ENCODE results near the gene INPP5J. TPM values are rescaled to one million over a fixed set of nuclear protein-coding genes. Genes with fewer than 3 reads are reported as not detected.
A peak's percentile ranks its signal among the peaks of the same experiment; 100 is the strongest.
"Not testable (repeated sequence)": the region's sequence is repeated elsewhere in the genome, so short reads cannot be mapped to it uniquely, and the experiment has no call there.

INPP5J gene
- total RNA-seq, 1 donor from 2014 or later, result 6.3 TPM

DNA sequence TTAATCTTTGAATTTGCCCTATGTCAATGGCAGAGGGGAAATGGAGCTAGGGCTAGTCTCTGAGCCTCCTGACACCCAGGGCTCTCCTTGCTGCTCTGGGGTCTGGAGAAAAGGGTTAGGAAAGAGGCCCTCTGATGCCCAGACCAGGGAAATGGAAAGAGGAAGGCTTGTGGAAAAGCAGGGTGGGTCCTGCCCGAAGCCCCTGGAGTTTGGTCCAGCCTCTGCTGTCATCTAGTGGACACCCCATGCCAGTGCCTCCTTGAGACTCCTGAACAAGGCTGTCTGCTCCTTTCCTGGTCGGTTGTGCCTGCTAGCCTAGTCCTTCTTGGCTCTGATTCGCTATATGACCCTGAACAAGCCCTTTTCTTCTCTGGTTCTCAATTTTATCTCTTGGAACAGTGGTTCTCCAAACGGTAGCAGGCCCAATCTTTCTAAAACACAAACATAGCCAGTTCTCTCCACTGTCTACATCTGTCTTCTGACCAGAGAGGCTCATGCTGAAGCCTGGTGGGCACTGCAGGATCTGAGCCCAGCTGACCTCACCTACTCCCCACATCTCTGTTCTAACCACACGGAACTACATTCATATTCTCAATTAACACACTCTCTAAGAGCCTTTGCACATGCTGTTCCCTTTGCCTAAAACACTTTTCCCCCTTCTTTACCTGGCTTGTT is 26.3 kb downstream of the INPP5J start:
- peak; percentile 85 for DNase-seq (ENCODE audit: low spot score)

DNA sequence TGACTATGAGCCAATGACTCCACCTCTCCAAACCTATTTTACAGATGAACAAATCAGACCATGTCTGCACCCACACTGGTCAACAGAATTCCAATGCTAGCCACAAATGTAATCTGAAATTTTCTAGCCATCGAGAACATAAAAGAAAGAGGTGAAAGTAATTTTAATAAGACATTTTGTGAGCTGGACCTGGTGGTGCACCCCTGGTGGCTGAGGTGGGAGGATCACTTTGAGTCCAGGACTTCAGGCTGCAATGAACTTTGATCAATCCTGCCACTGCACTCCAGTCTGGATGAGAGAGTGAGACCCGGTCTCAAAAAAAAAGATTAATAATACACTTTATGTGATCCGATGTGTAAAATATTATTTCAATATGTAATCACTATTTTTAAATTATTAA is 27.8 kb downstream of the INPP5J start:
- DNase-seq (ENCODE audit: low spot score), result no peak

DNA sequence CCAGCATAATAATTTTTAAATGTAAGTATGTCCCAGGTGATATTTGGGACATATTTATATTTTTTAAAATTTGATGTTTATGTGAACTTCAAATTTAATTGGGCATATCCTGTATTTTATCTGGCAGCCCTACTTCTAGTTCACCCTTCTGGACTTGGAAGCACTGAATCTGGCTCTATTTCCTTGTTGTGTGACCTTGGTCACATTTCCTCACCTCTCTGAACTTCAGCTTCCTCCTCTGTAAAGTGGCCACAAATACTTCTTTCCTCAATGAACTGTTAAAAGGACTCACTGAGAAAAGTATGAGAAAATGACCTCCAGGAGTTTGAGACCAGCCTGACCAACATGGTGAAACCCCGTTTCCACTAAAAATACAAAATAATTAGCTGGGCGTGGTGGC is 29.1 kb downstream of the INPP5J start:
- DNase-seq (ENCODE audit: low spot score), result no peak

DNA sequence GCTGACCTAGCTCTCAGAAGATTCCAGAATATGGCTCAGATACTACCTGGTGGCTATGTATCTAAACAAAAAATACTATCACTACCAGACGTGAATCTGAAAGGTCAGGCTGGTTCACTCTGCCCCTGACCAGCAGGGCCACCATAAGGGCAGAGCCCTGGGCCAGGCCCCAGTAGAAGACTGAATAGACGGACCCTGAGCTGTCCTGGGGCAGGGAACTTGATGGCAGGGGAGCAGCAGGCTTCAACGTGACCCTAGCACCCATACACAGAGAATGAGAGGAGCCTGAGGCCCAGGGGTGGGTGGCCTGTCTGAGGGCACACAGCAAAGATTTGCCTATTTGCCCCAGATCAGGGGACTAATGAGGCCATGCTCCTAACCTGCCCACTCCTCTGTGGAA is 30.6 kb downstream of the INPP5J start:
- no peak for DNase-seq (ENCODE audit: low spot score)

DNA sequence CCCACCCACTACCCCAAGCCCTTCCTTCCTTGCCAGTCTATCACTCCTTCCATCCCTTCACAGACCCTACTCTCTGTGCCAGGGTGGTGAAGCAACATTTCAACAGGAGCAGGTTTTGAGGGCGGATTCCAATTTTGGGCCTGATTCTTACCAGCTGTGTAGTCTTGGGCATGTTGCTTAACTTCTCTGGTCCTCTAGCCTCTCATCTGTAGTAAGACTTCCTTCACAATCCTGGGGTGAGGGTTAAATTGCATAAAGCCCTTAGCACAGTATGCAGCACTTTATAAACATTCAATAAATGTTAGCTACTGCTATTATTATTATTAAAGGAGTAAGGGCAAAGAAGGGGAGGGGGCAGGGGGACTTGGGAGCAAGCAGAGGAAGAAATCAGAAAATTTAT is 32.2 kb downstream of the INPP5J start:
- no peak for DNase-seq (ENCODE audit: low spot score)

DNA sequence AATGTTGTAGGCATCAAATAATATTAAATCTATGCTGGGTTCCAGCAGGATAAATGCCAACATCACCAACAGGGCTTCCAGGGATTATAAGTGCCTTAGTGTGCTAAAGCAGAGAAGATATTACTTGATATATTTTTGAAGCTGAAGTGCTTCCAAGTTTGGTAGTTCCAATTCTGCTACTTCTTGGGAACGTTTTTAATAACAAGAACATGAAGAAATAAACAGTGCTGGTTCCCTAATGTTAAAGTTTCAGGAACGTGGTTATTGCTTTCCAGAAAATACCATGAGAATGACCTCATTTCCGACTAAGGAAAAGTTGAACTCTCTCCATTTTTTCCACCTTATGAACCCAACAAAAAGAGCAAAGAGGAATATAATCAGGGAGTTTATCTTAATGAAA is 32.7 kb downstream of the INPP5J start:
- peak; percentile 58 for DNase-seq (ENCODE audit: low spot score)

DNA sequence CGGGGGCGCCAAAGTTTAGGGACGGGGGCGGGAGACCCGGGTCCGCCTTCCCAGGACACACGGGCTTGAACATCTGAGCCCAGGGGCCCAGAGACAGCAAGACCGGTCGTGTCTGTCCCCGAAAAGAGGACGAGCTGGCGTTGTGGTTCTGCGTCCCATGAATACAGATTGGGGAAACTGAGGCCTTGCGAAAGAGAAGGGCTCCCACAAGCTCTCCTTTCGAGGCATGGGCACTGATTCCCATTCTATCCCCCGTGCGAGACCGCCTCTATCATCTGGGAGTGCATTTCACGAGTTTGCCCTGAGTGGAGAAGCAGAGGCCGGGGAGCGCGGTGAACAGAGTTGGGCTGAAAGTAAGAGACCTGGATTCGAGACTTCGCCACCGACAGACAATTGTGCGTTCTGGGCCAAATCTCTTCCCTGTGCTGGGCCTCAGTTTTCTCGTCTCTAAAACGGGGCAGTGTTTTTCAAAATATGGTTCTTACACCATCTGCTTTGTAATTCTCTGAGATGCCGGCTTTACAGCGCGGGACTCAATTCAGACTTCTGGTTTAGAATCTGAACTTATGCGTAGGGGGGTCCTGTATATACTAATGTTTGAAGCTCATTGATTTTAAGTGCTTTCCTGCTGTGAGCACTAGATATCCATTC is 37.7 kb downstream of the INPP5J start:
- DNase-seq (ENCODE audit: low spot score), result no peak

DNA sequence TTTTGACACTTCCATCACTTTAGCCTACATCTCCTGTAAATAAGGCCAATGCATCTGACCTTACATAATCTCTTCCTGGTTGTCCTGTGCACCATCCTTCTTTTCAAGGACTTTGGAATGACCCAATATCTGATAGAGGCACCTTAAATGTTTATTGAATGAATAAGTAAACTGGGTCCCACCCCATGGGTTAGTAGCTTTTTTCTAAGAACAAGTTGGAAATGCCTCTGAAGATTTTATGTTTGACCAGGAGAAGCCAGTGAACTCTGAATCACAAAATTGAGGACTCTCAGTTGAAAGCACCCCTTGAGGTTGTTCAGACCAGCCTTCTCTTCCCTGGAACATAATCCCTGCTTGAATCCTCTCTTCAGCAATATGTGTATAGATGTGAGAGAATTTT is 38.6 kb downstream of the INPP5J start:
- DNase-seq (ENCODE audit: low spot score), result no peak

DNA sequence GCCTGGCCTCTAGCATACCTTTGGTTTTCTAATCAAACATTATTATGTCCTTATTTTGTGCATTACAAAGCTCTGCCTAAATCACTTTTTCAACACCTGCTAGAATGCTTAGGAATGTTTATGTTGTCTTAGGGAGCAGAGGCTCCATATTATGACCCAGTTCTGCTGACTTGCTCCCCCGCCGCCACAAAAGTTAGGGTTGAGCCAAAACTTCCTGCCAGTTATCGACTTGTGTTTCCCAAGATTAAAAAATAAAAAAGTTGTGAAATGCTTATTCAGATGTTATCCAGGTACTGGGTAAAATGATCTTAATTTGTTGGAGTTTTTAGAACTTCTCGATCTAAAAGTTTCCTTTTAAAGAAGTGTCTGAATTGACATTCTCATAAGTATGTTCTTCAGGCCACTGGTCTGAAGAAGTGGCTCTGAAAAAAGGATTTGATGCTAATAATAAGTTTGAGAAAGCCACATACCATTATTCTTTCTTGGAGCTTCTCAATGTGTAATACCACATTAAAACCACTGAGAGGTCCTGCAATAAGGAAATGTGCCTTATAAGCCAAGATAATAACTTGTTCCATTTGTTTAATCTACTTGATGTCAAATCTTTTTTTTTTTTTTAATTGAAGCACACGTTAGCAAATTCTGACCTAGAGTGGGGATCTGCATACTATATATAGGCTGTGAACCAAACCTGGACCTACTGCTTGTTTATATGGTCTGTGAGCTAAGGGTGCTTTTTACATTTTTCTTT is 39.4 kb downstream of the INPP5J start:
- no peak for DNase-seq (ENCODE audit: low spot score)

DNA sequence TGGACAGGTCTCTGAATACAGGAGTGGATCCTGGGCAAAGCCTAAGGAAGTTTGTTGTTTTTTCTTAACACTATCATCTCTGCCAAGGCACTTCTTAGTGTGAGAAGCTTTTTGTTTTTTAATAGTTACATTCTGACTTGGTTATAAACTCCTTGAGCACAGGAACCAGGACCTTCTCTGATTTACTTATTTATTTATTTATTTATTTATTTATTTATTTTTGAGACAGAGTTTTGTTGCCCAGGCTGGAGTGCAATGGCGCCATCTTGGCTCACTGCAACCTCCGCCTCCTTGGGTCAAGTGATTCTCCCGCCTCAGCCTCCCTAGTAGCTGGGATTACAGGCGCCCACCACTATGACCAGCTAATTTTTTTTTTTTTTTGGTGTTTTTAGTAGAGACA is 48.2 kb downstream of the INPP5J start:
- DNase-seq (ENCODE audit: low spot score), result no peak

DNA sequence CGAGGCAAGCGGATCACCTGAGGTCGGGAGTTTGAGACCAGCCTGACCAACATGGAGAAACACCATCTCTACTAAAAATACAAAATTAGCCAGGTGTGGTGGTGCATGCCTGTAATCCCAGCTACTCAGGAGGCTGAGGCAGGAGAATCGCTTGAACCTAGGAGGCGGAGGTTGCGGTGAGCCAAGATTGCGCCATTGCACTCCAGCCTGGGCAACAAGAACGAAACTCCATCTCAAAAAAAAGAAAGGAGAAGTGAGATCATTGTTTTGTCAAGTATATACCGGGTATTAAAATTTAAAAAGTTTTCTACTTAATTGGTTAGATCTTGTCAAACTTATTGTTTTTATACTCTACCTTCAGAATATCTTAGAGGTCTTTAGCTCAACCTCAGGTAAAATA is 49.0 kb downstream of the INPP5J start:
- not testable (repeated sequence) for DNase-seq (ENCODE audit: low spot score)

DNA sequence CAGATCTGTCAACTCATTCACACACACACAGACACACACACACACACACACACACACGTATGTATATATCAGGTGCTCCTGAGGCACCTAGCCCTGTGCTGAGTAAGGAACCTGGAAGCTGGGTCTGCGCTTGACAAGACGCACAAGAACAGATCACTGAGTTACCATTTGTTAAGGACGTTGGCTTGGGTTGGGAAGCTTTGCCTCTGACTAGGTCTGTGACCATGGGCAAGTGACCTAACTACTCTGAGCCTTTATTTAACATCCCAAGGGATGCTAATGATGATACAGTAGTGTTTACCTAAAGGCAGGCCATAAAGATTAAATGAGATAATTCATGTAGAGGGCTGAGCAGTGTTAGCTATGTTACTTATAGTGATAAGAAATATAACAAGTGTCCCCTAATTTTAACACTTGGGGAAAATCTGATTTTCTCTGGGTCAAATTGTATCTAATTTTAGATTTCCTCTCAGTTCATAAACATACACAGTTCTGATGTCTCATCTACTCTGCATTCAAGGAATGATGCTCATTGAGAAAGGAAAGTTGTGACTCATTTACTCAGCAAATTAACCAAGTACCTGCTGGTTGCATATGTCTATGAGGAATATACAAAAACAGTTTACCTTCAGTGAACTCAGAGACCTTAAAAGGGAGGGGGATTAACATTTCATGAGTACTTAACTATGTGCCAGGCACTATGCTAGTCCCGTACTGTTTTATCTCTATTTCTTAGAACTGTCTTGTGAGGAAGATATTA is 50.8 kb downstream of the INPP5J start:
- DNase-seq (ENCODE audit: low spot score), result peak; percentile 48

DNA sequence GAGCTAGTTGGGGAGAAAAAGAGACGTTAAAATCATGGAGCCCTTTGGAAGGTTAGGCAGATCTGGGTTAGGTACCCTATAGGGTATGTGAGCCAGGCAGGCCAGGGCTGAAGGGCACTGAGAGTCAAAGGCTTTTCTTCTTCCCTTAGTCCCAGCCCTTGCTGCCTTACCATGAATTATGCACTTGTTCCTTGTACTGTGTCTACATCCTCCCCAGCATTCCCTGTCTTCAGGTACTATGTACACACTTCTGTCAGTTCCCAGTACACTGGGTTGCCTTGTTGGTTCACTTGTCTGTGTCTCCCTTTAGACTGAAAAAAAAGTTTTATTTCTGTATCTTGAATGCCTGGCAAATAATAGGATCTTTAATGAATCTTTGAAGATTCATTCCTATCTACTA is 54.2 kb downstream of the INPP5J start:
- no peak for DNase-seq (ENCODE audit: low spot score)

DNA sequence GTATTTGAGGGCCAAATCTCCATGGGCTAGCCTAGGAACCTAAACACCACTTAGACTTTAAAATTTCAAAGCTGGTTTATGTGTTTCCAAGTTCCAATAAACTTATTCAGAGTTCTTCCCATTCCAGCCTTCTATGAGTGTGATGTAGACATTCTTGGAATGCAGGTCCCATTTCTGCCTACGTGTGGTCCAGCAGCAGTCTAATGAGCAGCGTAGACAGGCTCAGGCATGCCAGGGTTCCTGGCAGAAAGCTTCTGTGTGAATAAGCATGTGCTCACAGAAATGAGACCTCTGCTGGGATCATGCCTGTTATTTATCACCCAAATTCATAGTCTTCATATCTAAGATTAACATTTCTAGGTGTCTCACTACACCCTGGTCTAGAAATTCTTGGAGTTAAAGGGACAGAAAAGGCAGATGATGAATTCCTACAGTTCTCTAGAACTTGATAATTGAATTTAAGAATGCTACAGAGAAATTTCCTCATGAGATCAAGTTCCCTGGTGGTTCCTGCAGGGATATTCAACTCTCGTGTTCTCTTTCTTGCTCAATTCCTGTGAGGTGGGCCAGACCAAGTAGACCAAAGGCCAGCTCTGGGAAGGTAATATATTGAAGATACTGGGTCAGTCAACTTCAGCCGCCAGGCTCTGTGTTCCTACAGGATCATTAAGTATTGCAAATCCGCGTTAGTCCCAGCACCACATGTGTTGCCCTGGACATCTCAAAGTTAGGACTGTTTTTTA is 54.8 kb downstream of the INPP5J start:
- peak; percentile 81 for DNase-seq (ENCODE audit: low spot score)

DNA sequence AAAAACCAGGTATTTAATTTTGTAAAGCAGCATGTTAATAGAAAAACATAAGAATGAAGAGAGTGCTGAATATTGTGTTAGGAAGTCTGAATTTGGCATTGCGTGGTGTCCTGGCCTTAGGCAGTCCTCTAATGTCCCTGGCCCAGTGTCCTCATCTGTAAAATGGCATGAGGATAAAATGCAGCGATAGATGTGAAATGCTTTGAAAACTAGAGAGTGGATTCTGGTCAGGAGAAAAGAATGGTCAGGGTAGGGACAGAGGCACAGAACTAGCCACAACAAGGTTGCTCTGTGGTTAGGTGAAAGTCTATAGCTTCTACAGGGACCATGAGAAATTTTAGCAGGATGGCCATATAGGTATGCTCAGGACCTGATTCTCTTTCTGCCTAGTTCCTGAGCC is 56.1 kb downstream of the INPP5J start:
- no peak for DNase-seq (ENCODE audit: low spot score)

DNA sequence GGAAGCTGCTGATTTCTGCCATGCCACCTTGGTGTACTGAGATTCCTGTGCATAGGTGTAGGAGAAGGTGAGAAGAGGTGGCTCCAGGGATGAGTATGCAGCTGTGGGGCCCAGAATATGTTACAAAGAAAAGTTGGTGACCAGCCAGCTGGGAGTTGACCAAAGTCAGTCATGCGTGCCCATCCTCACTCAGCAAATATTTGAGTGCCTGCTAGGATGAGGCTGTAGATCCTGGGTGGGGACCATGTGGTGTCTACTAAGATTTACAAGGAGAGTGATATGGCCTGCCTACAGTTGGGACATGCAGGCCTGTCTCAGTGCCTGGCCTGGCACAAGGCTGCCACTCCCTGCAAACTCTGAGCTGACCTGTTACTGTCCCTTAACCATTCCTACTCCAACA is 56.6 kb downstream of the INPP5J start:
- no peak for DNase-seq (ENCODE audit: low spot score)

DNA sequence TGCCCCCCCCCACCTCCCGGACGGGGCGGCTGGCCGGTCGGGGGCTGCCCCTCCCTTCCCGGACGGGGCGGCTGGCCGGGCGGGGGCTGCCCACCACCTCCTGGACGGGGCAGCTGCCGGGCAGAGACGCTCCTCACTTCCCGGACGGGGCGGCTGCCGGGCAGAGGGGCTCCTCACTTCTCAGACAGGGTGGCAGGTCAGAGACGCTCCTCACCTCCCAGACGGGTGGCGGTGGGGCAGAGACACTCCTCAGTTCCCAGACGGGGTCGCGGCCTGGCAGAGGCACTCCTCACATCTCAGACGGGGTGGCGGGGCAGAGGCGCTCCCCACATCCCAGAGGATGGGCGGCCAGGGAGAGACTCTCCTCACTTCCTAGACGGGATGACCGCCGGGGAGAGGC is 61.2 kb downstream of the INPP5J start:
- DNase-seq (ENCODE audit: low spot score), result no peak
